DMS 273 treated with DMSO at 0.1 percent for 48 hours (cell line): ENCODE measurements around the gene SRPRB.
"Not testable (repeated sequence)": the region's sequence is repeated elsewhere in the genome, so short reads cannot be mapped to it uniquely, and the experiment has no call there.

Experiments used
- DNase-seq: peaks from one replicate; lab custom pipeline; 2025; lab: John Stamatoyannopoulos, UW

The SRPRB gene

GRCh38 chr3:133777807-133778568 is 27.6 kb upstream of the SRPRB start:
- DNase-seq: no peak

GRCh38 chr3:133779626-133780203 is 25.9 kb upstream of the SRPRB start:
- DNase-seq: no peak

- not testable (repeated sequence) for DNase-seq
Measured at GRCh38 chr3:133780756-133781155, 24.9 kb upstream of the SRPRB start.

GRCh38 chr3:133781570-133781969 is 24.0 kb upstream of the SRPRB start:
- no peak for DNase-seq

GRCh38 chr3:133782454-133782853 is 23.2 kb upstream of the SRPRB start:
- no peak for DNase-seq

- DNase-seq: no peak
Measured at GRCh38 chr3:133783762-133784161, 21.9 kb upstream of the SRPRB start.

- DNase-seq: no peak
Measured at GRCh38 chr3:133788024-133788423, 17.6 kb upstream of the SRPRB start.

GRCh38 chr3:133792171-133792763 is 13.3 kb upstream of the SRPRB start:
- DNase-seq: no peak

- DNase-seq: no peak
Measured at GRCh38 chr3:133797396-133798105, 8.1 kb upstream of the SRPRB start.

GRCh38 chr3:133799794-133800585 is 5.6 kb upstream of the SRPRB start:
- no peak for DNase-seq

- DNase-seq: no peak
Measured at GRCh38 chr3:133803469-133803868, 2.1 kb upstream of the SRPRB start.

GRCh38 chr3:133804896-133805295 is 719 bp upstream of the SRPRB start:
- DNase-seq: no peak

- DNase-seq: no peak
Measured at GRCh38 chr3:133805384-133805701, 272 bp upstream of the SRPRB start.

GRCh38 chr3:133812872-133813271 is 7.3 kb downstream of the SRPRB start:
- DNase-seq: no peak

GRCh38 chr3:133815386-133815785 is 9.8 kb downstream of the SRPRB start:
- no peak for DNase-seq

- DNase-seq: no peak
Measured at GRCh38 chr3:133820129-133820528, 14.5 kb downstream of the SRPRB start.

GRCh38 chr3:133820889-133821675 is 15.5 kb downstream of the SRPRB start:
- DNase-seq: no peak

- peak; percentile 27 for DNase-seq
Measured at GRCh38 chr3:133821767-133822638, 16.4 kb downstream of the SRPRB start.

- DNase-seq: no peak
Measured at GRCh38 chr3:133824961-133825485, 19.4 kb downstream of the SRPRB start.
